ENCODE results near the gene NSMCE1. TPM values are rescaled to one million over a fixed set of nuclear protein-coding genes. Genes with fewer than 3 reads are reported as not detected.
"Not testable (repeated sequence)": the region's sequence is repeated elsewhere in the genome, so short reads cannot be mapped to it uniquely, and the experiment has no call there.

The NSMCE1 gene
- total and polyA plus RNA-seq, 7 donors: 18.9 to 51.8 (median 28.4) TPM

DNA sequence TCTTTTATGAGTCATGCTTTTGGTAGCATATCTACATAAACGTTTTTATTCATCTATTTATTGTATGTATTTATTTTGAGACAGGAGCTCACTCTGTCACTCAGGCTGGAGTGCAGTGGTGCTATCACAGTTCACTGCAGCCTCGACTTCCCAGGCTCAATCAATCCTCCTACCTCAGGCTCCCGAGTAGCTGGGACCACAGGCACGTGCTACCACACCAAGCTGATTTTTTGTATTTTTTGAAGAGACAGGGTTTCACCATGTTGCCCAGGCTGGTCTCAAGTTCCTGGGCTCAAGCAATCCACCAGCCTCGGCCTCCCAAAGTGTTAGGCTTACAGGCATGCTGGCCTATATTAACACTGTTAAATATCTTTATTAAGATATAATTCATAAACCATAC is 24.8 kb upstream of the NSMCE1 start:
- no peak overlapping the region for H3K27ac ChIP-seq
- ATAC-seq (no peak), DNase-seq (no peak)
- 53 to 65% (median 55%) methylated on average over 5 of the region's 5 CpGs for WGBS, 3 donors
- H3K4me3 ChIP-seq: no peak overlapping the region
- TF ChIP-seq, protein P1, sequence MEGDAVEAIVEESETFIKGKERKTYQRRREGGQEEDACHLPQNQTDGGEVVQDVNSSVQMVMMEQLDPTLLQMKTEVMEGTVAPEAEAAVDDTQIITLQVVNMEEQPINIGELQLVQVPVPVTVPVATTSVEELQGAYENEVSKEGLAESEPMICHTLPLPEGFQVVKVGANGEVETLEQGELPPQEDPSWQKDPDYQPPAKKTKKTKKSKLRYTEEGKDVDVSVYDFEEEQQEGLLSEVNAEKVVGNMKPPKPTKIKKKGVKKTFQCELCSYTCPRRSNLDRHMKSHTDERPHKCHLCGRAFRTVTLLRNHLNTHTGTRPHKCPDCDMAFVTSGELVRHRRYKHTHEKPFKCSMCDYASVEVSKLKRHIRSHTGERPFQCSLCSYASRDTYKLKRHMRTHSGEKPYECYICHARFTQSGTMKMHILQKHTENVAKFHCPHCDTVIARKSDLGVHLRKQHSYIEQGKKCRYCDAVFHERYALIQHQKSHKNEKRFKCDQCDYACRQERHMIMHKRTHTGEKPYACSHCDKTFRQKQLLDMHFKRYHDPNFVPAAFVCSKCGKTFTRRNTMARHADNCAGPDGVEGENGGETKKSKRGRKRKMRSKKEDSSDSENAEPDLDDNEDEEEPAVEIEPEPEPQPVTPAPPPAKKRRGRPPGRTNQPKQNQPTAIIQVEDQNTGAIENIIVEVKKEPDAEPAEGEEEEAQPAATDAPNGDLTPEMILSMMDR (IDR thresholded peaks at IDR 0.05): no peak
- intact Hi-C loops (cut with DNase I): no loop called here
- no peaks in the 10 kb centered on the region for H3K9me3 ChIP-seq
- H3K4me1 ChIP-seq: no peaks in the 10 kb centered on the region
- H3K27me3 ChIP-seq (ENCODE audit: insufficient read depth in 3 of 3, low read length in 2 of 3): no peaks in the 10 kb centered on the region
- H3K36me3 ChIP-seq (ENCODE audit: insufficient read depth in 1 of 2, low read depth in 1 of 2): no peaks in the 10 kb centered on the region

GRCh38 chr16:27291722-27292240 is 23.2 kb upstream of the NSMCE1 start:
- TF ChIP-seq, protein P1 (IDR thresholded peaks at IDR 0.05): no peak
- Histone ChIP-seq H3K9me3 (no peaks in the 10 kb centered on the region), H3K36me3 (ENCODE audit: insufficient read depth in 1 of 2, low read depth in 1 of 2) (no peaks in the 10 kb centered on the region), H3K27me3 (ENCODE audit: insufficient read depth in 3 of 3, low read length in 2 of 3) (no peaks in the 10 kb centered on the region), H3K4me3 (no peak overlapping the region), H3K27ac (no peak overlapping the region), H3K4me1 (no peaks in the 10 kb centered on the region)
- WGBS, 3 donors: 88 to 94% (median 89%) methylated on average over 4 of the region's 4 CpGs
- no peak for ATAC-seq
- intact Hi-C loops (cut with DNase I): no loop called here
- DNase-seq: no peak

DNA sequence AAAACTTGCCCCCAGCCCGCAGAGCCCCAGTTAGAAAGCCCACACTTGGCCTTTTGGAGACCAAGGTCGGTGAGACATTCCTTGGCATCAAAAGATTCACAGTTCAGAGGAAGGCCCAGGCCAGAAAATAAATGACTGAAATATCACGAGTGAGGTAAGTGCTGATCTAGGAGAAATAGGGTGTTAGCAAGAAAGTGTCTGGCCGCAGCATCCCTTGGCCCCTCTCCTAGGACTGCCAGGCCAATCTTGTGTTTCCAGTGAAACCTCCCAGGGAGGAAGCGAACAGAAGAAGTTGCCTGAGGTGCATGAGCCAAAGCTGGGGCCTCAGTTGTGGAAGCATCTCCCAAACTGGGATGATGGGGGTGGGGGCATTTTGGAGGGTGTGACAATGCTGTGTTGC is 22.5 kb upstream of the NSMCE1 start:
- TF ChIP-seq, protein P1 (IDR thresholded peaks at IDR 0.05): no peak
- ATAC-seq (no peak), DNase-seq (peak in 1 of 2 donors; percentile 40)
- H3K27me3 ChIP-seq (ENCODE audit: insufficient read depth in 3 of 3, low read length in 2 of 3): no peaks in the 10 kb centered on the region
- no peaks in the 10 kb centered on the region for H3K36me3 ChIP-seq (ENCODE audit: insufficient read depth in 1 of 2, low read depth in 1 of 2)
- H3K27ac ChIP-seq: no peak overlapping the region
- intact Hi-C loops (cut with DNase I): no loop called here
- no peaks in the 10 kb centered on the region for H3K9me3 ChIP-seq
- H3K4me3 ChIP-seq: no peak overlapping the region
- WGBS, 3 donors: 58 to 67% (median 62%) methylated on average over 5 of the region's 5 CpGs
- H3K4me1 ChIP-seq: no peaks in the 10 kb centered on the region

DNA sequence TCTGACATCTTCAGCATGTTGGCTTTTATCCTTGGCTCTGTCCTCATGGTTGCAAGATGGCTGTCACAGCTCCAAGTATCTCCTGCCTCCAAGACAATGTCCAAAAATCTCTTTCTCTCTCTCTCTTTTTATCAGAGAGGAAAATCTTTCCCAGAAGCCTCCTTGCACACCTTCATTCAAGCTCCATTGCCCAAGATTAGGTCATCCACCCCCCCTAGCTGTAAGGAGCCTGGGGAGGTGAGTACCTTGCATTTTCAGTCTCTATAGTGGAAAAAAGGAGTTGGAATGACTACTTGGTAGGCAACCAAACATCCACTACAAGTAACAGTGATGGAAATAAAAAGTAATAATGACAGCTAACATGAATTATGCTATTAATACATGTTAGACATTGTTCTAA is 22.0 kb upstream of the NSMCE1 start:
- intact Hi-C loops (cut with DNase I): no loop called here
- TF ChIP-seq, protein P1 (IDR thresholded peaks at IDR 0.05): no peak
- Histone ChIP-seq H3K27me3 (ENCODE audit: insufficient read depth in 3 of 3, low read length in 2 of 3) (no peaks in the 10 kb centered on the region), H3K4me1 (no peaks in the 10 kb centered on the region), H3K9me3 (no peaks in the 10 kb centered on the region), H3K27ac (no peak overlapping the region), H3K36me3 (ENCODE audit: insufficient read depth in 1 of 2, low read depth in 1 of 2) (no peaks in the 10 kb centered on the region), H3K4me3 (no peak overlapping the region)
- ATAC-seq (no peak), DNase-seq (no peak)

- no peak for ATAC-seq
- H3K27me3 ChIP-seq (ENCODE audit: insufficient read depth in 3 of 3, low read length in 2 of 3): no peaks in the 10 kb centered on the region
- intact Hi-C loops (cut with DNase I): no loop called here
- DNase-seq: no peak
- no peaks in the 10 kb centered on the region for H3K4me1 ChIP-seq
- no peaks in the 10 kb centered on the region for H3K36me3 ChIP-seq (ENCODE audit: insufficient read depth in 1 of 2, low read depth in 1 of 2)
- H3K27ac ChIP-seq: no peak overlapping the region
- TF ChIP-seq, protein P1 (IDR thresholded peaks at IDR 0.05): no peak
- no peaks in the 10 kb centered on the region for H3K9me3 ChIP-seq
- H3K4me3 ChIP-seq: no peak overlapping the region
- WGBS, 3 donors: 72 to 81% (median 75%) methylated on average over 6 of the region's 6 CpGs
Observed at GRCh38 chr16:27289669-27290068, 21.1 kb upstream of the NSMCE1 start.

- 88 to 96% (median 89%) methylated on average over 6 of the region's 6 CpGs for WGBS, 3 donors
- H3K4me3 ChIP-seq; ATAC-seq; H3K9me3 ChIP-seq; H3K4me1 ChIP-seq; intact Hi-C loops (cut with DNase I); H3K27me3 ChIP-seq (ENCODE audit: insufficient read depth in 3 of 3, low read length in 2 of 3); DNase-seq; H3K27ac ChIP-seq; H3K36me3 ChIP-seq (ENCODE audit: insufficient read depth in 1 of 2, low read depth in 1 of 2): not testable (repeated sequence)
Observed at GRCh38 chr16:27288313-27288712, 19.7 kb upstream of the NSMCE1 start.

All from psoas muscle (tissue), 8 donors.